ENCODE measurements around the gene UBE2G2.
A peak's percentile ranks its signal among the peaks of the same experiment; 100 is the strongest.

The UBE2G2 gene

GRCh38 chr21:44846485-44847260 is 45.1 kb upstream of the UBE2G2 start:
- TF ChIP-seq TSHZ2 (CRISPR knock-in tag; IDR thresholded peaks at IDR 0.05), result no peak
- TF ChIP-seq TCF4 (CRISPR knock-in tag; IDR thresholded peaks at IDR 0.05; ENCODE audit: borderline replicate concordance), result no peak
- no peak for TF ChIP-seq ZNF565 (CRISPR knock-in tag; conservative IDR thresholded peaks at IDR 0.05; ENCODE audit: low read depth)
- TF ChIP-seq ARNTL (CRISPR knock-in tag; IDR thresholded peaks at IDR 0.05; ENCODE audit: borderline replicate concordance, low read depth), result no peak
- no peak for TF ChIP-seq CSRNP3 (CRISPR knock-in tag; IDR thresholded peaks at IDR 0.05)
- TF ChIP-seq OSR1 (CRISPR knock-in tag; IDR thresholded peaks at IDR 0.05), result no peak
- no peak for TF ChIP-seq ZC3H10 (CRISPR knock-in tag; IDR thresholded peaks at IDR 0.05)
- TF ChIP-seq TOX (CRISPR knock-in tag; IDR thresholded peaks at IDR 0.05; ENCODE audit: borderline replicate concordance), result no peak
- TF ChIP-seq SNAI2 (CRISPR knock-in tag; IDR thresholded peaks at IDR 0.05), result no peak
- TF ChIP-seq ZNF8 (CRISPR knock-in tag; IDR thresholded peaks at IDR 0.05), result no peak
- TF ChIP-seq CREB5 (CRISPR knock-in tag; IDR thresholded peaks at IDR 0.05; ENCODE audit: low read depth), result no peak
- TF ChIP-seq BACH2 (CRISPR knock-in tag; IDR thresholded peaks at IDR 0.05; ENCODE audit: borderline replicate concordance), result no peak
- no peak for TF ChIP-seq POU6F1 (CRISPR knock-in tag; IDR thresholded peaks at IDR 0.05; ENCODE audit: borderline replicate concordance, low read depth)
- TF ChIP-seq RARB (CRISPR knock-in tag; IDR thresholded peaks at IDR 0.05), result no peak
- TF ChIP-seq ISL1 (CRISPR knock-in tag; IDR thresholded peaks at IDR 0.05), result no peak
- TF ChIP-seq PPARA (CRISPR knock-in tag; IDR thresholded peaks at IDR 0.05; ENCODE audit: borderline replicate concordance), result no peak
- peak; percentile 15 for ATAC-seq

- ATAC-seq, result no peak
- TF ChIP-seq POU6F1 (CRISPR knock-in tag; IDR thresholded peaks at IDR 0.05; ENCODE audit: borderline replicate concordance, low read depth) (no peak), ZNF70 (CRISPR knock-in tag; IDR thresholded peaks at IDR 0.05) (no peak), CSDC2 (CRISPR knock-in tag; IDR thresholded peaks at IDR 0.05) (no peak), CSRNP3 (CRISPR knock-in tag; IDR thresholded peaks at IDR 0.05) (no peak)
Measured at GRCh38 chr21:44846224-44846484, 44.5 kb upstream of the UBE2G2 start.

Measured in SK-N-SH treated with all-trans-retinoic acid at 6 μM for 48 hours (cell line).